Measurements from ENCODE around the gene BARX1. TPM values are rescaled to one million over a fixed set of nuclear protein-coding genes. Genes with fewer than 3 reads are reported as not detected.

BARX1 gene
- total and polyA plus RNA-seq, 2 experiments from 2014 or later = not detected

- Histone ChIP-seq H3K27ac (no peak overlapping the region), H3K4me1 (ENCODE audit: insufficient read depth) (no peaks in the 10 kb centered on the region), H3K4me3 (no peak overlapping the region), H3K4me2 (ENCODE audit: unreplicated experiment) (no peak overlapping the region), H3F3A (ENCODE audit: insufficient read depth) (no peaks in the 10 kb centered on the region), H3K9ac (no peak overlapping the region), H2AFZ (no peak overlapping the region), H3K9me3 (ENCODE audit: low read depth) (no peaks in the 10 kb centered on the region), H3K9me2 (ENCODE audit: insufficient read depth) (no peaks in the 10 kb centered on the region), H4K20me1 (ENCODE audit: insufficient read depth) (no peaks in the 10 kb centered on the region), H3K79me2 (ENCODE audit: insufficient read depth) (no peaks in the 10 kb centered on the region), H3K27me3 (replicated peaks; ENCODE audit: insufficient read depth) (no peaks in the 10 kb centered on the region), H3K36me3 (ENCODE audit: low read depth) (no peaks in the 10 kb centered on the region)
- DNase-seq = no peak
- no peak for TF ChIP-seq EZH2phosphoT487 (IDR thresholded peaks at IDR 0.05; ENCODE audit: insufficient read depth, low read depth)
- TF ChIP-seq EZH2 (IDR thresholded peaks at IDR 0.05; ENCODE audit: insufficient read depth, poor library complexity, severe bottlenecking) = no peak
- 39 to 45% methylated on average over 11 of the region's 11 CpGs for WGBS, 2 experiments (ENCODE audit: low coverage in 1 of 2, low lambda C conversion rate in 2 of 2, missing lambda C conversion rate in 2 of 2)
- in situ Hi-C loops (cut with MboI) = no loop called here
These were observed 52.9 kb downstream of the BARX1 start for GRCh38 chr9:93902051-93902779.

Other genes starting within 250 kb of the BARX1 start
- gene PTPDC1, start 129.1 kb upstream of the BARX1 start, total RNA-seq (2014; rRNA removed; shearing (Covaris generic)) = 6.1 and 11.4 TPM in 2 replicates
- 4.4 and 4.5 TPM in 2 replicates for gene PTPDC1, start 129.1 kb upstream of the BARX1 start, polyA plus RNA-seq (2016; fragmentation: Nextera tagmentation; extraction: Ambion mirVana)

Data from GM23248 (cell line).